ENCODE data around the gene STAM.

DNA sequence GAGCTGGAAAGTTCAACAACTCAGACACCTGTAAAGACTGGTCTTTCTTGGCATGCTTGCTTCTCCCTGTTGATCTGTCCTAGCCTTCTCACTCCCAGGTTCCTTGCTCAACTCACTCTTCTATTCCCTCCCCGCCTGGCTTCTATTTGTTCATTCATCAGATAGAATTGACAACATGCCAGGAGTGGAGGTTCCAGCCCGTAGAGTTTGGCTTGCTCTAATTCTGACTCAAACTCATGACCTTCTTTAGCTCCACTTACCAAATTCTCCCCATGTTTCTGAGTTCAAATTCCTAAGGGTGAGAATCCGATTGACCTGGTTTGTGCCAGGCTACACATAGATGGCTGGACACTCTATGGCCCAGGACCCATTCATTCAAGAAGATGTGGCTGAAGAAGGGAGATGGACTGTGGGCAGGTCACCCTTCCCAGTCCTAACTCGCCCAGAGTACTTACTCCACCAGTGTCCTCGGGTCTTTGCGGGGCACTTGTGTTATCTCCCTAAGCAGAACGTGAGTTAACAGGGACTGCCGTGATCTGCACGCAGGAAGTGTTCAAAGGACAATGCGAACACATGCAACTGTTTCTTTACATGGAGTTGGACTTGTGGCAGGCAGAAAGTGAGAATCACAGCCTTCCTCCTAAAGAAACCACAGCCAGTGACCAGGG is 104.1 kb downstream of the STAM start:
- TF ChIP-seq, protein P1, sequence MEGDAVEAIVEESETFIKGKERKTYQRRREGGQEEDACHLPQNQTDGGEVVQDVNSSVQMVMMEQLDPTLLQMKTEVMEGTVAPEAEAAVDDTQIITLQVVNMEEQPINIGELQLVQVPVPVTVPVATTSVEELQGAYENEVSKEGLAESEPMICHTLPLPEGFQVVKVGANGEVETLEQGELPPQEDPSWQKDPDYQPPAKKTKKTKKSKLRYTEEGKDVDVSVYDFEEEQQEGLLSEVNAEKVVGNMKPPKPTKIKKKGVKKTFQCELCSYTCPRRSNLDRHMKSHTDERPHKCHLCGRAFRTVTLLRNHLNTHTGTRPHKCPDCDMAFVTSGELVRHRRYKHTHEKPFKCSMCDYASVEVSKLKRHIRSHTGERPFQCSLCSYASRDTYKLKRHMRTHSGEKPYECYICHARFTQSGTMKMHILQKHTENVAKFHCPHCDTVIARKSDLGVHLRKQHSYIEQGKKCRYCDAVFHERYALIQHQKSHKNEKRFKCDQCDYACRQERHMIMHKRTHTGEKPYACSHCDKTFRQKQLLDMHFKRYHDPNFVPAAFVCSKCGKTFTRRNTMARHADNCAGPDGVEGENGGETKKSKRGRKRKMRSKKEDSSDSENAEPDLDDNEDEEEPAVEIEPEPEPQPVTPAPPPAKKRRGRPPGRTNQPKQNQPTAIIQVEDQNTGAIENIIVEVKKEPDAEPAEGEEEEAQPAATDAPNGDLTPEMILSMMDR (optimal IDR thresholded peaks at IDR 0.05 in 1 of 3, IDR thresholded peaks at IDR 0.05 in 1 of 3, conservative IDR thresholded peaks at IDR 0.05 in 1 of 3; ENCODE audit: extremely low read depth in 1 of 3, insufficient read depth in 2 of 3, low read length in 3 of 3), result no peak
- TF ChIP-seq EZH2 (IDR thresholded peaks at IDR 0.05; ENCODE audit: low read length), result no peak

Data from keratinocyte (primary cell).